Suprapubic skin (tissue), 4 donors: ENCODE results near the gene VPS25. TPM values are rescaled to one million over a fixed set of nuclear protein-coding genes. Genes with fewer than 3 reads are reported as not detected.

Source experiments
- DNase-seq, 2 donors: peaks; one replicate each; pipeline ENCODE4 v3.0.0-alpha.2; 2019; ENCODE audit warnings: low spot score in 2 of 2
- H3K27ac ChIP-seq: fragments of 200-600 bp; sonication (generic); one replicate; pipeline ENCODE4 v1.5.1; 2019
- H3K27me3 ChIP-seq: fragments of 200-600 bp; sonication (generic); one replicate; pipeline ENCODE4 v1.5.1; 2019
- H3K36me3 ChIP-seq: fragments of 200-600 bp; sonication (generic); one replicate; pipeline ENCODE4 v1.5.1; 2019
- H3K4me1 ChIP-seq: fragments of 200-600 bp; sonication (generic); one replicate; pipeline ENCODE4 v1.5.1; 2019
- H3K4me3 ChIP-seq: fragments of 200-600 bp; sonication (generic); one replicate; pipeline ENCODE4 v1.5.1; 2019; ENCODE audit warnings: mild to moderate bottlenecking
- H3K9me3 ChIP-seq: fragments of 200-600 bp; sonication (generic); one replicate; pipeline ENCODE4 v1.5.1; 2019
- EP300 ChIP-seq: sonication (generic); formaldehyde crosslinking; IDR thresholded peaks from one replicate; pipeline ENCODE4 v1.6.1; 2017; ENCODE audit warnings: antibody characterized with exemption
- POLR2A ChIP-seq, 2 donors: fragments of 450-650 bp; IDR thresholded peaks; one replicate each; pipeline ENCODE4 v1.6.1; 2017; ENCODE audit warnings: antibody characterized with exemption in 2 of 2, mild to moderate bottlenecking in 2 of 2, moderate library complexity in 2 of 2
- POLR2AphosphoS5 ChIP-seq, 3 donors: sonication (generic); formaldehyde crosslinking; IDR thresholded peaks; one replicate each; pipeline ENCODE4 v1.6.1; 2017; ENCODE audit warnings: antibody characterized with exemption in 3 of 3
- WGBS: methylation state at CpG from one replicate; pipeline ENCODE4 v1.1.5; 2018; 5-methylcytosine and 5-hydroxymethylcytosine counted together
- total RNA-seq, 4 donors: library from RNA; depleted of rRNA; stranded (reverse); fragments of >200 nt; gene quantifications; one replicate each; pipeline ENCODE4 v1.1.0, GENCODE V29; 2016
- TF ChIP-seq, protein P1 (sequence below), 2 donors: fragments of 200-600 bp in 1 of 2; fragments of 450-650 bp in 1 of 2; sonication (generic) in 1 of 2; IDR thresholded peaks; one replicate each; pipeline ENCODE4 v1.5.1; 2016 to 2019; ENCODE audit warnings: antibody characterized with exemption in 2 of 2, mild to moderate bottlenecking in 1 of 2, moderate library complexity in 1 of 2

VPS25 gene
- total RNA-seq, 4 donors from 2014 or later: 49.1 to 66.5 (median 59.0) TPM

DNA sequence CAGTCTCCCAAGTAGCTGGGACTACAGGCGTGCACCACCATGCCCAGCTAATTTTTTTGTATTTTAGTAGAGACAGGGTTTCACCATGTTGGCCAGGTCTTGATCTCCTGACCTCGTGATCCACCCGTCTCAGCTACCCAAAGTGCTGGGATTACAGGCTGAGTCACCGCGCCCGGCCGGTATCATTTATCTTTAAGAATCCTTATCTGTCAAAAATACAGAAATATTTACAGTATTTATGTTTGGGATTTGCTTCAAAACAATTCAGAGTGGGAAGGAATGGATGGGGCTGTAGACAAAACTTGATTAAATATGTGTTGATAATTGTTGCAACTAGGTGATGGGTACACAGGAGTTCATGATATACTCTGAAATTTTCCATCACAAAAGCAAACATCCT is 47.9 kb downstream of the VPS25 start:
- peaks cover 18% of the 10 kb centered on the region for H3K4me1 ChIP-seq
- DNase-seq: no peak
- H3K27me3 ChIP-seq: no peaks in the 10 kb centered on the region
- peaks cover 59% of the 10 kb centered on the region for H3K36me3 ChIP-seq
- no peak overlapping the region for H3K27ac ChIP-seq
- no peak for TF ChIP-seq EP300
- TF ChIP-seq, protein P1, sequence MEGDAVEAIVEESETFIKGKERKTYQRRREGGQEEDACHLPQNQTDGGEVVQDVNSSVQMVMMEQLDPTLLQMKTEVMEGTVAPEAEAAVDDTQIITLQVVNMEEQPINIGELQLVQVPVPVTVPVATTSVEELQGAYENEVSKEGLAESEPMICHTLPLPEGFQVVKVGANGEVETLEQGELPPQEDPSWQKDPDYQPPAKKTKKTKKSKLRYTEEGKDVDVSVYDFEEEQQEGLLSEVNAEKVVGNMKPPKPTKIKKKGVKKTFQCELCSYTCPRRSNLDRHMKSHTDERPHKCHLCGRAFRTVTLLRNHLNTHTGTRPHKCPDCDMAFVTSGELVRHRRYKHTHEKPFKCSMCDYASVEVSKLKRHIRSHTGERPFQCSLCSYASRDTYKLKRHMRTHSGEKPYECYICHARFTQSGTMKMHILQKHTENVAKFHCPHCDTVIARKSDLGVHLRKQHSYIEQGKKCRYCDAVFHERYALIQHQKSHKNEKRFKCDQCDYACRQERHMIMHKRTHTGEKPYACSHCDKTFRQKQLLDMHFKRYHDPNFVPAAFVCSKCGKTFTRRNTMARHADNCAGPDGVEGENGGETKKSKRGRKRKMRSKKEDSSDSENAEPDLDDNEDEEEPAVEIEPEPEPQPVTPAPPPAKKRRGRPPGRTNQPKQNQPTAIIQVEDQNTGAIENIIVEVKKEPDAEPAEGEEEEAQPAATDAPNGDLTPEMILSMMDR (IDR thresholded peaks at IDR 0.05): no peak
- TF ChIP-seq POLR2AphosphoS5 (IDR thresholded peaks at IDR 0.05): no peak
- no peak for TF ChIP-seq POLR2A (IDR thresholded peaks at IDR 0.05)
- no peaks in the 10 kb centered on the region for H3K9me3 ChIP-seq
- WGBS: 94% methylated on average over 7 of the region's 7 CpGs
- H3K4me3 ChIP-seq: no peak overlapping the region

- Histone ChIP-seq H3K36me3 (no peaks in the 10 kb centered on the region), H3K27ac (no peak overlapping the region), H3K4me1 (peaks cover 22% of the 10 kb centered on the region), H3K4me3 (no peak overlapping the region), H3K9me3 (no peaks in the 10 kb centered on the region), H3K27me3 (no peaks in the 10 kb centered on the region)
- DNase-seq: no peak
- WGBS: 89% methylated on average over 1 of the region's 1 CpG
- no peak for TF ChIP-seq POLR2A (IDR thresholded peaks at IDR 0.05)
- no peak for TF ChIP-seq EP300
- TF ChIP-seq, protein P1 (IDR thresholded peaks at IDR 0.05): no peak
- no peak for TF ChIP-seq POLR2AphosphoS5 (IDR thresholded peaks at IDR 0.05)
Observed at GRCh38 chr17:42827472-42827871, 54.2 kb downstream of the VPS25 start.

Other genes with a start within 250 kb of the VPS25 start
- gene NAGLU, start 237.2 kb upstream of the VPS25 start, total RNA-seq: 10 to 100 TPM; 19.8 to 40.1 (median 30.4) TPM
- 1 to 10 TPM; 1.2 to 8.8 (median 3.2) TPM for gene HSD17B1, start 220.5 kb upstream of the VPS25 start, total RNA-seq
- gene COASY, start 211.3 kb upstream of the VPS25 start, total RNA-seq: 10 to 100 TPM; 41.1 to 54.0 (median 46.0) TPM
- 10 to 100 TPM; 34.7 to 62.5 (median 44.3) TPM for gene MLX, start 206.3 kb upstream of the VPS25 start, total RNA-seq
- gene PSMC3IP, start 195.7 kb upstream of the VPS25 start, total RNA-seq: 1 to 10 TPM; 2.3 to 4.0 (median 3.6) TPM
- gene RETREG3, start 164.1 kb upstream of the VPS25 start, total RNA-seq: 10 to 100 TPM; 87.9 to 97.0 (median 91.1) TPM
- 10 to 100 TPM; 28.6 to 55.3 (median 54.2) TPM for gene TUBG1, start 163.8 kb upstream of the VPS25 start, total RNA-seq
- gene TUBG2, start 114.2 kb upstream of the VPS25 start, total RNA-seq: 10 to 100 TPM; 10.9 to 32.3 (median 12.7) TPM
- gene PLEKHH3, start 96.5 kb upstream of the VPS25 start, total RNA-seq: 10 to 100 TPM; 38.7 to 58.4 (median 45.3) TPM
- gene CCR10, start 91.6 kb upstream of the VPS25 start, total RNA-seq: 1 to 10 TPM in 2 of 4 donors, under 1 TPM in 2; 0.29 to 1.2 (median 0.85) TPM
- gene CNTNAP1, start 90.9 kb upstream of the VPS25 start, total RNA-seq: 1 to 10 TPM in 3 of 4 donors, under 1 TPM in 1; 0.79 to 3.3 (median 1.2) TPM
- 100 to 1,000 TPM in 1 of 4 donors, 10 to 100 TPM in 3; 33.2 to 105 (median 51.0) TPM for gene EZH1, start 28.4 kb upstream of the VPS25 start, total RNA-seq
- 10 to 100 TPM in 3 of 4 donors, 1 to 10 TPM in 1; 5.2 to 21.8 (median 14.7) TPM for gene RAMP2, start 12.2 kb upstream of the VPS25 start, total RNA-seq
- 1 to 10 TPM in 1 of 4 donors, under 1 TPM in 2, not detected in 1; 0.40 to 1.1 (median 0.98) TPM for gene WNK4, start 7.2 kb downstream of the VPS25 start, total RNA-seq
- 10 to 100 TPM; 32.7 to 59.1 (median 49.5) TPM for gene COA3, start 25.3 kb downstream of the VPS25 start, total RNA-seq
- under 1 TPM in 1 of 4 donors, not detected in 3; 0.42 TPM for gene CNTD1, start 25.4 kb downstream of the VPS25 start, total RNA-seq
- gene BECN1, start 50.8 kb downstream of the VPS25 start, total RNA-seq: 100 to 1,000 TPM in 3 of 4 donors, 10 to 100 TPM in 1; 81.3 to 133 (median 104) TPM
- 100 to 1,000 TPM in 1 of 4 donors, 10 to 100 TPM in 3; 47.0 to 106 (median 82.8) TPM for gene PSME3, start 59.9 kb downstream of the VPS25 start, total RNA-seq
- 1 to 10 TPM in 3 of 4 donors, under 1 TPM in 1; 0.64 to 5.5 (median 2.1) TPM for gene AOC2, start 71.1 kb downstream of the VPS25 start, total RNA-seq
- 10 to 100 TPM in 2 of 4 donors, 1 to 10 TPM in 2; 7.6 to 12.7 (median 11.0) TPM for gene AOC3, start 77.8 kb downstream of the VPS25 start, total RNA-seq
- not detected for gene G6PC1, start 127.3 kb downstream of the VPS25 start, total RNA-seq
- 10 to 100 TPM; 13.6 to 25.1 (median 16.9) TPM for gene AARSD1, start 191.0 kb downstream of the VPS25 start, total RNA-seq
- gene PTGES3L, start 206.6 kb downstream of the VPS25 start, total RNA-seq: under 1 TPM in 2 of 4 donors, not detected in 2; 0.44 to 0.48 TPM
- gene RUNDC1, start 207.1 kb downstream of the VPS25 start, total RNA-seq: 10 to 100 TPM; 13.9 to 18.9 (median 16.2) TPM
- 1,000 to 10,000 TPM in 3 of 4 donors, 100 to 1,000 TPM in 1; 968 to 1,986 (median 1,251) TPM for gene RPL27, start 225.0 kb downstream of the VPS25 start, total RNA-seq
- gene IFI35, start 233.3 kb downstream of the VPS25 start, total RNA-seq: 10 to 100 TPM in 3 of 4 donors, 1 to 10 TPM in 1; 9.0 to 18.0 (median 13.7) TPM
- 100 to 1,000 TPM; 125 to 234 (median 188) TPM for gene VAT1, start 248.9 kb downstream of the VPS25 start, total RNA-seq